HG02884 (cell line): ENCODE measurements around the gene SSPN.
"Not testable (repeated sequence)": the region's sequence is repeated elsewhere in the genome, so short reads cannot be mapped to it uniquely, and the experiment has no call there.

Experiments
- ATAC-seq: cut with Tn5 transposase; IDR thresholded peaks from one replicate; pipeline ENCODE4 v1.9.1; 2021; ENCODE audit warnings: mild to moderate bottlenecking, moderate library complexity; ENCODE audit not compliant: unreplicated experiment

SSPN gene

DNA sequence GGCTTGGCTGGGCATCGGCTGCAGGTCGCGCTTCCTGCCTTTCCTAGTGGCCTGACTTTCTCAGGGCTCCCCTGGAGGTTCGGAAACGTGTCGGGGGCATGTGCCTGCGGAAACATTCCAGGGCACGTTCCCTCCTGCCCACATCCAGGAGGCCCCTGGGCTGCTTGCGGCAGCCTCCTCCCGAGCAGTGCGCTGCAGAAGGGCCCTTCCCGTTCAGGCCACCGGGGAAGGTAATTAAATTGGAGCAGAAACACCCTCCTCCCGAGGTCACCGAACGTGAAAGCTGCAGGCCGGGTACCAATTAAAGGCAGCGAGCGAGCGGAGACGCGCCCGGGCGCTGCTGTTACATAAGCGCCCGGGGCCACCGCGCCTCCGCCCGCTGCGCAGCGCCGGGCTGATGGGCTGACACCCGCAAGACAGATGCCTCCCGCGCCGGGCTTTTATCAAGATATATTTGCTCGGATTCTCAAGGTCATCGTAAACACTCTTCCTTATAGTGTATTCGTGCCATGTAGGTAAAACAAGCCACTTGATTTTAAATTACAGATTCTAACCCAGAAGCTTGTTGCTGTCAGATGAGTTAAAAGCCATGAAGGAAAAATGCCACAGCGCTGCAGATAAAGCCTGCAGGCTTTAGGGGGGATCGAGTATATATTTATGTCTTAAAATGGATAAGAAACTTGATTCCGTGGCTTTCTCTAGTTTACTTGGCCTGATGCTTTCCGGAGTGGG is 31.4 kb downstream of the SSPN start:
- no peak for ATAC-seq

DNA sequence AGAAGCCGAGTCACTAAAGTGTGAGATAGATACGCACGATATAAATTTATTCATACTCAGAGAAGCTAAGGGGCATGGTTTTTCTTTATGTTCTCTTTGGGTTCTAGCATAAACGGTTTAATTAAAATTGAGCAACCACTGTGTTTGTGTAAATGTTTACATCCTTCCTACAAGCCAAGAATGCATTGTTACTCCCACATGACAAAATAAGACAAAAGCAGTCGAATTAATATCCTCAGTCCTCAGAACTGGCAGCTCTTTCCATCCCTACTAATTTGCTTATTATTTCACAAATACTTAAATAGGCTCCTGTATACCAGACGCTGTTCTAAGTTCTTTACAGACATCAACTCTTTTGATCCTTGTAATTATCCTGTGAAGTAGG is 32.0 kb downstream of the SSPN start:
- ATAC-seq = no peak

DNA sequence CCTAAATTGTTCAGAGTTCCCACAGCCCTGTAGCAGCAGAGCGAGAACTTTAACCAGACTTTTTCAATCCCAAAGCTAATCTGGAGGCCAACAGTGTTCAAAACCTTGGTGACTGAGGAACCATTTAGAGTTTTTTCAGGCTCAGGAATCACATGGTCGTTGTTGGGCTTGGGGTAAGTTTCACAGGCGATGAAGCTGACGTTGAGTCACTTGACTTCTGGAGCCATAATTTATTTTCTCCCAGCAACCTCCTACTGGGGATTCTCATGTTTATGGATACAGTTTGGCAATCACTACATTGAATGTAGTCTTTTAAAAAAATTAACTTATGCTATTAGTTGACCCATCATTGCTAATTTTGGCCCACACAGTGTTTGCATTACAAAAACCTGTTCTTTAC is 34.5 kb downstream of the SSPN start:
- ATAC-seq = no peak

DNA sequence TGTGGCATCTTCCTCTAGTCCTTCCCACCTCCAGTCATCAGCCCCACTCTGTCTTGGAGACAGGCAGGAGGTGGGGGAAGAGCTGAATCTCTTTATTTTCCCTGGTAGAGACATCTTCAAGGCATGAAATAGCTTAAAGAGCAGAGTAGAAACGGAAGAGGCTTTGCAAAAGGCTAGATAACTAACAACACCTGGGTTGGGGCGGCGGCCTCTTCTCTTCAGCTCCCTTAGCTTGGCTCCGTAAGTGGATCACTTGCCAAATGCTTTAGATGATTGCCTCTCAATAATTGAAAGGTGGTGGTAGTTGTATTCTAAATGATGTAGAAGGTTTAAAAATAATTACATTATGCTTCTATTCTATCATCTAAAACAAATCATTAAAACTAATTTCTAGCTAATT is 36.1 kb downstream of the SSPN start:
- ATAC-seq = no peak

DNA sequence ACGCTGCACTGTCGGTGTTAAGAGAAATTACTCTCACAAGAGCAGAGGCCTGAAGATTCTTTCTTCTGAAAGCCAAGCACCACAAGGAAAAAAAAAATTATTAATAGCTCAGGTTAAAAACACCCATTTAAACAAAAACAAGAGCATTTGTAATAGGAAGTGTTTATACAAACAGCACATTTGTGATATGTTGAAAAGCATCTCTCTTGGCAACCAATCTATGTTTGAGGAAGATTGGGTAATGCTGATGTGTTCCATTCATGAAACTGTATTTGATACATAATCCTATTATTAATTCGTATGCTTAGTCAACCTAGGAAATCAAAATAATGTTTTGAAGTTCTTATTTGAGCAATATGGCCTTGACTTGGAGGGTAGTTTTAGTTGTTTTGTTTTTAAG is 36.5 kb downstream of the SSPN start:
- no peak for ATAC-seq

DNA sequence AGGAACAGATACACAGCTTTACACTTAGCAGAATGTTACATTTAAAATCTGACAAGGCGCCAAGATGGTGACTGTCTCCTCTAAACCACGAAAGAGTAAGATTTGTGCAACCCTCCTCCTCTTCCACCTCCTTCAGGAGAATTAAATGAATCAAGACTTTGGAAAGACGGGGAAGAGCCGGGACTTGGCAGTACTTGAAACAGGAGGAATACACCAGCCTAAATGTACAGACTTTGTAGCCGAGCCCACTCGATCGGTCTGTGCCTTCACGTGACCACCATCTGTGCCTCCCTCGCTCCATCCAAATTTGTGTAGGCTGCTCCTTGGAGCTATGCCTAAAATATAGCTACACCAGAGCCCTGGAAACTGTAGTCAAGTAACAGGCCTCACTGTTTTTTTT is 38.3 kb downstream of the SSPN start:
- no peak for ATAC-seq

DNA sequence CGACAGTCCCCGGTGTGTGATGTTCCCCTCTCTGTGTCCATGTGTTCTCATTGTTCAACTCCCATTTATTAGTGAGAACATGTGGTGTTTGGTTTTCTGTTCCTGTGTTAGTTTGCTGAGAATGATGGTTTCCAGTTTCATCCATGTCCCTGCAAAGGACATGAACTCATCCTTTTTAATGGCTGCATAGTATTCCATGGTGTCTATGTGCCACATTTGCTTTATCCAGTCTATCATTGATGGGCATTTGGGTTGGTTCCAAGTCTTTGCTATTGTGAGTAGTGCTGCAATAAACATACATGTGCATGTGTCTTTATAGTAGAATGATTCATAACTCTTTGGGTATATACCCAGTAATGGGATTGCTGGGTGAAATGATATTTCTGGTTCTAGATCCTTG is 40.1 kb downstream of the SSPN start:
- not testable (repeated sequence) for ATAC-seq

DNA sequence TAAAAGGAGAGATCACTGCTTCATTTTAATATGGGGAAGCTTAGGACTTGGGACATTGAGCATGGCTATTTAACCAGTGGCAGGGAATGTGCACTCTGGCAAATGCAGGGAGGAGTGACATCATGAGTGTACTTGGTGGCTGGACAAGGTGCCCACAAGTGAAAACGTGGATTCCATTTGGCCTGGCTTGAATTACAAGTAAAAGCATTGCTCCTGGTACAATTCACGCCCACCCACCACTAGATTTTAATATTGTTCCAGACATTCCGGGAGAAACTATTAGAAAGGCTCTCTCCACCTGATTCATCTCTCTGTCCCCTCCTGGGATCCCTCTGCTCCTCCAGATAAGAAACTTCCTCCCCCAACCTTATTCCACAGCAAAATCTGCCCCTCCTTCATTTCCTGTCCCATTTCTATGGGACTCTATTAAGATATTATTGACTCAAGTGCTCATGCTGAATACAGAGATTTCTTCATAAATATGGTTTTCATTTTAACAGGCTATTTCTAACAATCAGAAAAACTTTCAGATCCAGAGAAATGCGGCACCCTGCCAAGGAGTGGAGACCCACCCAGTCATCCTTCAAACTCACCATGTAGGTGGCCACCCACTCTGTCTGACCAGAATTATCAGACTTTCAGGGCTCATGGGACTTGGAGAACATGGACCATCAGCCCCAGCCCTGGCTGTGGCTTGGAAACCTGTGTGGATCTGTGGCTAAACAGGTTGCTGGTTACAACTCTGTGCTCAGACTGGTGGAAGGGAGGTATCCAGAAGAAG is 43.2 kb downstream of the SSPN start:
- ATAC-seq = no peak

DNA sequence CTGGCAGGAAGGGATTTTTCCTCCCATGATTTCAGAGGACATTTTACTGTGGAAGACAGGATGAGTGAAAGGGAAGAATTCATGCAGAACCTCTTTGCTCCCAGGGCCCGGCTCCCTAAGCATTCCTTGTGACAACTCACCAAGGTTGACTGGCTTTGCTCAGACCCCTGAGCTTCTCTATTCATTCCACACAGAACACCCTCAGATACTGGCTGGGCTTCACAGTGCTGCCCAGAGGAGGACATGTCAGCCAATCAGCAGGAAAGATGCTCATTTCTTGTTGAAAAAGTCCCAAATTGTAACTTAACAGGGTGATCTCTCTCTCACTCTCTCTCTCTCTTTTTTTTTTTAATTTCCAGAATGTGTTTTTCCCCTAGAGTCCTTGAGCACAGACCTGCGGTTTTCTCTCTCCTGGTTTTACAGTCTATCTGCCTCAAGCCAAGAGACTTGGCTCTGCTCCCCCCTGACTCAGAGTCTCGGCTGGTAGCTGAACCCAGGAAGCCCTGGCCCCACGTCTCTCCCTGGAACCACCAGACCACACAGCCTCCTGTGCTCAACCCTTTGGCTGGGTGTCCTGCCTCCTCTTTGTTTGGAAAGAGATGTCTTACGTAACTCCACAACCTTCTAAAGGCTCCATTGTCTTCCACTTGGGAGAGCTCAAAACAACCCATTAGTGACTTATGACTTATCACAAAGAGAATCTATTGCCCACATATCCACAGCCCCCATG is 43.9 kb downstream of the SSPN start:
- no peak for ATAC-seq

DNA sequence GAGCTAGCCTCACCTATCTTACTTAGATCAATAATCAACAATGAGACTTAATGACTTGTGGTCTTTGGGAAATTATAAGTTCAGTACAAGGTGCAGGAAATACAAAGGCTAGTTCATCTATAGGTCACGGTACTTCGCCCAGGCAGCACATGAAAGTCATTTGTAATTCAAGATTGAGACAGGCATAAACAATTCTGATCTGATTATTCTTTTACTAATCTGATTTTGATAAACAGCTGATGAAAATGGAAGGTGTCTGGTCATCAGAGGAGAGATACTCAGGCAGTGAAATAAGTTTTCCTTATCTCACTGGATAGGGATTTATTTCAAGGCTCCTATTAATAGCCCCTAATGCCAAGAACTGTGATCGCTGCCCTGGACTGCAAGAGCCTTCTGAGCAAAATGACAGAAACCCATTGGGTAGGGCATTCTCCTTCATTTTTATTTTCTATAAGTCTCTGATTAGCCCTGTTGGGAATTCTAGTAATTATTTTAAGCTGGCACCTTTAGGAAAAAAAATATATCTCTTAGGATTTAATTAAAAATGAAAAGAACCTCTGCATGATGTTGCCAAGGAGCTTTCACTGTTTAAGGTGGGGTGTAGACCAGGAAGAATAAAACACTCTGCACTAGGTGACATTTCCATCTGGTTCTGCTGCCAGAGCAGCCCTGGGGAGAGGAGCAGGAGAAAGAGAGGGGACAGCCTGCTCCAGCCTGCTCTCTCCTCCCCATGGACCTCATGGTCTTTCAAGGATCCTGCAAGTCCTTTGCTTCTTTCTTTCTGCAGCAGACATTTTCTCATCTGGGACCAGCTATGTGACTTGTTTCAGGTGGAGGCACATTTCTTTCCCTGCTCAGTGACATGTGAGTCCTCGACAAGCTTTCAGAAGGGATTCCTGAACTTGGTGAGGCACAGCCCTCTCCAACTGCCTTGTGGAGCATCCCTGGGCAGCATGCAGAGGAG is 44.8 kb downstream of the SSPN start:
- no peak for ATAC-seq

DNA sequence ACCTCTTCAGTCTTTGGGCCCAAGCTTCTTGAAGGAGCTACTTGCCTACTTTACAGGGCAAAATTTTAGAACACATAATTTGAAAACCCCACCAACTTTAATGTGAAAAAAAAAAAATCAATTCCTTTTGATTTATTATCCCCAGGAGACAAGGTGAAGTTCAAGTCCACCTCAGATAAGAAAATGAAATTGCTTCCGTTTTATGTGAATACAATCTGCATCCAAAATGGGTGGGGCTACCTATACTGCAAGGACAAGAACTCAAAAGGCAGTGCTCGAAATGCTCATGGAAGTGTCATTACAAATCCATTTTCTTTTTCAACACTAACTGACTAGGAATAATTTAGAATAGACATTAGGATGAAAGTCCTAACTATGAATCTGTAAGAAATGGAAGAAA is 45.7 kb downstream of the SSPN start:
- ATAC-seq = no peak

DNA sequence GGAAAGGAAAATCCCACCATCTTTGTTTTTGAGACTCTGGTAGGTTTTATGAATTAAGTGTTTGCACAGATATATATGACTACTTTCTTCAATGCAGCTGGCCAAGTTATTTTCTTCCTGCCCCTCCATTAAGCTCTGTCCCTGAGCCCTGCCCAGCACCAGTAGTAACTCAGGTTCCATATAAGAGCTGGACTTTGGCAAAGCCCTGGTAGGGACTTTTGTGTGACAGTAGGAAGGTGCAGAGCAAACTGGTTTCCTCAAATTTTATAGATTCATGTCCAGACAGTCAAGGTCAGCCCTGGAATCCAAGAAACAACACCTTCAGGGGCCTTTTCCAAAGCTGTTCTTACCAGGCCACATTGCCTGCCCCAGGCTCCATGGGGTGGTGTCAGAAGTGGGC is 47.3 kb downstream of the SSPN start:
- no peak for ATAC-seq

DNA sequence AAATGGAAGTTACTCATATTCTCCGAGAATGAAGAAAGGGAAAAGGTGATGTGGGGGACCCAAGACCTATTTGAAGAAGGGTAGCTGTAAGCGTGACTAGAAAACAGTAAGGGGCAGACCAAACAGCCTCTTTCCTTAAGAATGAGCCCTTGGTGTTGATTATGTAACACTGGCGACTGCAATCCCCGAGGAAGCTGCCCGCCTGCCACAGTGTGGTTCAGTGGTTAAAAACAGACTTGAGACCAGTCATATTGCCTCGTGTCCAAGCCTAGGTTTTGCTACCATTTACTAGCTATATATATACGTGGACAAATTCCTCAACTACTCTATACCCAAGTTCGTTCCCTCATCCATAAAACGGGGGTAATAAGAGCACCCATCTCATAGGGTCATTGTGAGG is 49.1 kb downstream of the SSPN start:
- ATAC-seq = no peak

DNA sequence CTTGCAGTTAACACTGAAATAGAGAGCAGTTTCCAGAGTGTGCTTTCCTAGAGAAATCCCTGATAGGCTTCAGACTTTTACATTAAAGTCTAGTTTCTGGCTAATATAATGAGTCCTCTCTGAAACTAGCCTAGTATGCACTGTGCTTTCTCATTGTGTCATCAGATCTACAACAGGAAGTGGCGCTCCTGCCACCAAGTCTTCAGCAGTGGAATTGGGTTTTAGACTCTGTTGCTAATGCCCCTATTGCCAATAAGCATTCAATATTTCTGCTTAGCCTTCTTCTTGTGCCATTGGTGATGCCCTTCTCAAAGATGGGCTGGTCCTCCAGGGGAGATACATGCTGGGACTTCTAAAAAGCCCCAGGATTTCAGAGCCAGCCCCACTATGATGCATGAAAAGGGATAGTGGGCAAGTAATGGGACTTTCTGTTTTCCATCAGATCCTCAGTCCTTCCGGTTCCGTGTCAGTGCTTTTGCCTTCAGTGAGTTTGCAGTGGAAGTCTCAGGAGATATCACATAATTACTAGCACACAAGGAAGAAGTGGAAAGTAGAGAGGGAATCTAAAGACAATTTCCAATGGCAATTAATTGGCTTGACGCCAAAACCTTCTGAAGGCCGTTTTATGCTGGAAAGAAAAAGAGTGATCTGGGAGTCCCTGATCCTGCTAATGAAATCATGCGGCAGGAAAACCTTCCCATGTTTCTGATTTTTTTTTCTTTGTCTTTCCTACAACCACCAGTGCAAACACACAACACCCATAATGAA is 50.0 kb downstream of the SSPN start:
- ATAC-seq = no peak

DNA sequence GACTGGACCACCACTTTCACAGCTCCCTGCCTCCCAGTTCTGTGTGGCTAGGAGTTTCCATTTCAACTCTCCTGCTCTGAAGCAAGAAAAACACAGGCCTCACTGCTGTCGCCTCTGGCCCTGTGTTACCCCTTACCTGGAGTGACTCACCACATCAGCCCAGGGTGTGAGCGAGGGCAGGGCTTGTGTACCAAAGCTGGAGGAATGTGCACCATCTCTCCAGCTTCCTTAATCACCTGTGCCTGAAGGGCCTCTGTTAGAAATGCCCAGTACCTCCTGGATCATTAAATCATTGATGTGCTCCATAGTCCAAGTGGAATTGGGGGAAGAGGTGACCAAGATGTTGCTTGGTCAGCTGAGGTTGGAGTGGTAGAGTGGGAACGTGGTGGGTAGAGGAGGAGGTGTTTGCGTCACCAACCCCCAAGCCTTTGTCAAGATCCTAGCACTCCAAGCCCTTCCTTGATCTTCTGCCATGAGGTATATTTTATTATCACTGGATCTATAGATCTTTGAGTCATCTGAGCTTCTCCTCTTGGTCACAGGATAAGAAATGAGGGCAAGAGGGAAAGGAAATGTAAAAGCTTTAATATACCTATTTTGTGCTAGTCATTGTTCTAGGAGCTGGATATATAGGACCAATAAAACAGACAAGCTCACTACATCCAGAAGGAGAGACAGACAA is 51.3 kb downstream of the SSPN start:
- ATAC-seq = no peak

DNA sequence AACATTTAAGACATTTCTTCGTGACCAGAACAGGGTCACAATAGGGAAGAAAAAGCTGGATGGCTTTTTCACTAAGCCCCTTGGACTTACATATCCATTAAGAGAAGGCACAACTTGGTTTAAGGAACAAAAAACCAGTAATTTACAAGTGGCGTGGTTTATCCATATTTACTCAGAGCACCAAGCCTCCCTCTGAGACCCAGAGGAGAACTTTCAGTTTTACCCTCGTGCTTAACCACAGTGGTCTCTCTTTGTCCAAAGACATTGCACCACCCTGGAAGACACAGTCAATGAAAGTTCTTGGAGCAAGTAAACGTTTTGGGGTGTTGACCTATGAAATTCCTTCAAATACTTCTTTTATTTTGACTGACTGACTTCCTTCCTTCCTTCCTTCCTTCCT is 52.5 kb downstream of the SSPN start:
- ATAC-seq = no peak

DNA sequence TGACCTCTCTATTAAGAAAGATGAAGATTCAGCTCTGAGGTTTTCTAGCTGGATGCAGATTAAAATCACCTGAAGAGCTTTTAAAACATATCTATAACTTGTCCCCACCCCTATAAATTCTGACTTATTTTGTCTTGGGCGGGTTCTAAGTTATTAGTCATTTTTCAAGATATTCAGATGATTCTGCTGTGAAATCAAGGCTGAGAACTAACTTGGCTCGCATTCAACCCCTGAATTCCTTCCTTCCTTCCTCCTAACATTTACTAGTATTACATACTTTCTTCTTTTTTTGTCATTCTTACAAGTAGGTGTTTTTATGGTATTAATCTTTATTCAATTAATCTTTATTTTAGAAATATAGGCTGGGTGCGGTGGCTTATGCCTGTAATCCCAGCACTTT is 55.4 kb downstream of the SSPN start:
- no peak for ATAC-seq

DNA sequence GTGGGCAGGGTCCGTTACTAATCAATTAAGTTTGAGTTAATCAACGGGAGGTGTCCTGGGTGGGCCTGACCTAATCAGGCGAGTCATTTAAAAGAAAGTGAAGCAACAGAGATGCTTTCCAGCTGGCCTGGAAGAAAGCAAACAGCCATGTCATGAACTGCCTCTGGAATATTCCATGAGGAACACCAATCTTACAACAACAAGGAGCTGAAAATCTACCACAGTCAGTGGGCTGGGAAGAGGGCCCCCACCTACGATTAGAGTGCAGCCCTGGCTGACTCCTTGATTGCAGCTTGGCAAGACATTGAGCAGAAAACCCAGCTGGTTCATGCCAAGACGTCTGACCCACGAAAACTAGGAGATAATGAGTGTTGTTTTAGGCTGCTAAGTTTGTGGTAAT is 56.2 kb downstream of the SSPN start:
- no peak for ATAC-seq

DNA sequence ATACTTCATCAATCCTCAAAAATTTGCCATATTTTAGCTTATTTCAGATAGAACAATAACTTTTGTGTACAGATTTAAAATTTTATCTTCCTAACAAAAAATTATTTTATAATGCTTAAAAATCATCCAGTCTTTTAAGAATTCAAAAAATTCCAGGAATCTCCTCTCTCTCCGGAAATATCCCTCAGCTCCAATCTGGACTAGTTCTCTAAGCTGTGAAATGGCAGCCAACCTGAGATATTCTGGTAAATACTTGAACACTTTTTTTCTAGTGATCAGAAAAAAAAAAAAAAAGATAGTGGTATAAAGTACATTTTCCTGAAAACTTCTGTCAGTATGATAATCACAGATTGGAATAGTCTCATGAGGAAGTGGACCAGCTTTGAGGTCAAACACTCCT is 57.6 kb downstream of the SSPN start:
- ATAC-seq = no peak
